HG02588 (cell line): ENCODE results near the gene SLC45A2.
"Not testable (repeated sequence)": the region's sequence is repeated elsewhere in the genome, so short reads cannot be mapped to it uniquely, and the experiment has no call there.

ENCODE experiments used
- ATAC-seq: cut with Tn5 transposase; IDR thresholded peaks from one replicate; pipeline ENCODE4 v1.9.1; 2021; ENCODE audit warnings: mild to moderate bottlenecking, moderate library complexity; ENCODE audit not compliant: unreplicated experiment

Gene SLC45A2

GRCh38 chr5:33984671-33985124, at the start of gene SLC45A2:
Gene SLC45A2 (minus strand): TSS chr5:33984693. CDS start chr5:33984583, 110 bp downstream.
- no peak for ATAC-seq

- ATAC-seq, result no peak
Measured at GRCh38 chr5:34031966-34032365, 47.5 kb upstream of the SLC45A2 start.

- ATAC-seq, result no peak
Measured at GRCh38 chr5:34031117-34031516, 46.6 kb upstream of the SLC45A2 start.

- not testable (repeated sequence) for ATAC-seq
Measured at GRCh38 chr5:34030585-34030984, 46.1 kb upstream of the SLC45A2 start.

- ATAC-seq, result no peak
Measured at GRCh38 chr5:34030048-34030447, 45.6 kb upstream of the SLC45A2 start.

GRCh38 chr5:34028349-34028748, 43.9 kb upstream of the SLC45A2 start:
- ATAC-seq, result no peak

GRCh38 chr5:34026089-34026761, 41.7 kb upstream of the SLC45A2 start:
- no peak for ATAC-seq

GRCh38 chr5:34022121-34022705, 37.7 kb upstream of the SLC45A2 start:
- peak; percentile 83 for ATAC-seq

GRCh38 chr5:34021334-34021733, 36.8 kb upstream of the SLC45A2 start:
- ATAC-seq, result no peak

- ATAC-seq, result no peak
Measured at GRCh38 chr5:34020726-34021125, 36.2 kb upstream of the SLC45A2 start.

GRCh38 chr5:34017254-34017653, 32.8 kb upstream of the SLC45A2 start:
- ATAC-seq, result no peak

GRCh38 chr5:34016750-34017149, 32.3 kb upstream of the SLC45A2 start:
- no peak for ATAC-seq

GRCh38 chr5:34016222-34016621, 31.7 kb upstream of the SLC45A2 start:
- ATAC-seq, result no peak

GRCh38 chr5:34015120-34015822, 30.8 kb upstream of the SLC45A2 start:
- ATAC-seq, result no peak

- ATAC-seq, result no peak
Measured at GRCh38 chr5:34014626-34015025, 30.1 kb upstream of the SLC45A2 start.

GRCh38 chr5:34013547-34013946, 29.1 kb upstream of the SLC45A2 start:
- ATAC-seq, result no peak

GRCh38 chr5:34012791-34013190, 28.3 kb upstream of the SLC45A2 start:
- ATAC-seq, result no peak

GRCh38 chr5:34011536-34011935, 27.0 kb upstream of the SLC45A2 start:
- no peak for ATAC-seq

GRCh38 chr5:34010146-34010545, 25.7 kb upstream of the SLC45A2 start:
- ATAC-seq, result not testable (repeated sequence)

GRCh38 chr5:34009610-34010009, 25.1 kb upstream of the SLC45A2 start:
- ATAC-seq, result no peak

- no peak for ATAC-seq
Measured at GRCh38 chr5:34008802-34009201, 24.3 kb upstream of the SLC45A2 start.
